K562 (cell line): ENCODE results near the gene C1orf74. TPM values are rescaled to one million over a fixed set of nuclear protein-coding genes. Genes with fewer than 3 reads are reported as not detected.

Experiments
- AFF4 ChIP-seq: sonication (generic); formaldehyde crosslinking; IDR thresholded peaks from 2 replicates; pipeline ENCODE4 v1.8.0; 2023; ENCODE audit warnings: mild to moderate bottlenecking, missing genetic modification reagents
- E2F3 ChIP-seq: fragments of 250-450 bp; sonication (Bioruptor Pico); IDR thresholded peaks from 2 replicates; pipeline ENCODE4 v1.4.0; 2020; ENCODE audit warnings: mild to moderate bottlenecking
- ETS2 ChIP-seq: IDR thresholded peaks from 2 replicates; pipeline ENCODE4 v1.6.1; 2016; ENCODE audit warnings: borderline replicate concordance, missing genetic modification characterization, mild to moderate bottlenecking, moderate library complexity, missing compliant biosample characterization; ENCODE audit not compliant: poor library complexity, severe bottlenecking
- GMEB1 ChIP-seq: fragments of 250-450 bp; sonication (Bioruptor Pico); IDR thresholded peaks from 2 replicates; pipeline ENCODE4 v1.4.0; 2020; ENCODE audit warnings: mild to moderate bottlenecking
- JUND ChIP-seq, 2 experiments: IDR thresholded peaks; 2 replicates in 1 of 2; 3 replicates in 1 of 2; pipeline ENCODE4 v1.6.1; 2011; ENCODE audit warnings: borderline replicate concordance in 2 of 2, low read depth in 2 of 2, low read length in 2 of 2, improper control_type of control experiment in 1 of 2, missing biosample characterization in 1 of 2, missing genetic modification characterization in 1 of 2, missing genetic modification reagents in 1 of 2
- MAZ ChIP-seq, 2 experiments: fragments of 450-650 bp in 1 of 2; sonication (generic) in 1 of 2; formaldehyde crosslinking; IDR thresholded peaks in 1 of 2; conservative IDR thresholded peaks in 1 of 2; 2 replicates each; pipeline versions ENCODE4 v1.4.0 to v1.5.0; 2020; ENCODE audit warnings: mild to moderate bottlenecking in 1 of 2, missing genetic modification reagents in 1 of 2
- NR4A1 ChIP-seq, 2 experiments: fragments of 250-450 bp in 1 of 2; fragments of 450-650 bp in 1 of 2; sonication (Bioruptor Pico) in 1 of 2; IDR thresholded peaks; 2 replicates each; pipeline versions ENCODE4 v1.4.0 to v1.6.1; 2016 to 2020; ENCODE audit warnings: mild to moderate bottlenecking in 2 of 2, missing compliant biosample characterization in 1 of 2, missing genetic modification characterization in 1 of 2, moderate library complexity in 1 of 2
- OTX1 ChIP-seq: fragments of 450-650 bp; formaldehyde crosslinking; IDR thresholded peaks from 2 replicates; pipeline ENCODE4 v1.4.0; 2022; ENCODE audit warnings: mild to moderate bottlenecking
- PURB ChIP-seq: sonication (generic); formaldehyde crosslinking; IDR thresholded peaks from 2 replicates; pipeline ENCODE4 v1.9.0; 2021; ENCODE audit warnings: low read depth, mild to moderate bottlenecking, missing genetic modification reagents
- RFX1 ChIP-seq: fragments of 450-650 bp; IDR thresholded peaks from 2 replicates; pipeline ENCODE4 v1.6.1; 2016; ENCODE audit warnings: mild to moderate bottlenecking, moderate library complexity
- RFX5 ChIP-seq: IDR thresholded peaks from 2 replicates; pipeline ENCODE4 v1.6.1; 2011; ENCODE audit warnings: low read depth, mild to moderate bottlenecking, improper control_type of control experiment, low read length
- SMAD4 ChIP-seq: fragments of 250-450 bp; sonication (Bioruptor Pico); conservative IDR thresholded peaks from 2 replicates; pipeline ENCODE4 v1.8.0; 2021; ENCODE audit warnings: inconsistent platforms, mild to moderate bottlenecking, moderate library complexity
- SMARCA4 ChIP-seq: fragments of 450-650 bp; IDR thresholded peaks from 2 replicates; pipeline ENCODE4 v1.6.1; 2016
- ZFX ChIP-seq: sonication (generic); formaldehyde crosslinking; IDR thresholded peaks from 2 replicates; pipeline ENCODE4 v1.8.0; 2022; ENCODE audit warnings: mild to moderate bottlenecking, missing genetic modification reagents, moderate library complexity
- ZNF282 ChIP-seq: sonication (generic); formaldehyde crosslinking; IDR thresholded peaks from 2 replicates; pipeline ENCODE4 v1.8.1; 2023; ENCODE audit warnings: missing genetic modification reagents
- polyA plus RNA-seq, 8 experiments: library from polyadenylated mRNA; depleted of rRNA in 4 of 8; stranded (reverse) in 5 of 8; unstranded in 3 of 8; fragments of >200 nt; fragmentation: Nextera tagmentation in 2 of 8; fragmentation: Illumina TruSeq in 1 of 8; extraction: Ambion mirVana in 2 of 8; extraction: Trizol in 1 of 8; gene quantifications; 2 replicates each; pipeline versions ENCODE4 v1.2.1 to v1.2.3, GENCODE V29; 2011 to 2014; ENCODE audit warnings: inconsistent platforms in 1 of 8, missing spikeins in 1 of 8
- total RNA-seq, 7 experiments: library from RNA; depleted of rRNA in 6 of 7; stranded (reverse); fragments of >200 nt in 6 of 7; fragmentation: Illumina TruSeq in 2 of 7; extraction: Trizol in 2 of 7; gene quantifications; 2 replicates each; pipeline versions ENCODE4 v1.2.1 to v1.2.3, GENCODE V29; 2011 to 2021; ENCODE audit warnings: low replicate concordance in 1 of 7
- TF ChIP-seq, protein P1 (sequence below): sonication (generic); formaldehyde crosslinking; IDR thresholded peaks from 2 replicates; pipeline ENCODE4 v1.8.1; 2022; ENCODE audit warnings: missing genetic modification reagents
- TF ChIP-seq, protein P2 (sequence below): sonication (generic); IDR thresholded peaks from 2 replicates; pipeline ENCODE4 v1.6.1; 2016

Gene C1orf74
- total and polyA plus RNA-seq, 9 of the 15 experiments (the other 6 are each of a cell fraction or from before 2014, with no cell fraction given), result 4.0 to 7.6 (median 5.7) TPM

DNA sequence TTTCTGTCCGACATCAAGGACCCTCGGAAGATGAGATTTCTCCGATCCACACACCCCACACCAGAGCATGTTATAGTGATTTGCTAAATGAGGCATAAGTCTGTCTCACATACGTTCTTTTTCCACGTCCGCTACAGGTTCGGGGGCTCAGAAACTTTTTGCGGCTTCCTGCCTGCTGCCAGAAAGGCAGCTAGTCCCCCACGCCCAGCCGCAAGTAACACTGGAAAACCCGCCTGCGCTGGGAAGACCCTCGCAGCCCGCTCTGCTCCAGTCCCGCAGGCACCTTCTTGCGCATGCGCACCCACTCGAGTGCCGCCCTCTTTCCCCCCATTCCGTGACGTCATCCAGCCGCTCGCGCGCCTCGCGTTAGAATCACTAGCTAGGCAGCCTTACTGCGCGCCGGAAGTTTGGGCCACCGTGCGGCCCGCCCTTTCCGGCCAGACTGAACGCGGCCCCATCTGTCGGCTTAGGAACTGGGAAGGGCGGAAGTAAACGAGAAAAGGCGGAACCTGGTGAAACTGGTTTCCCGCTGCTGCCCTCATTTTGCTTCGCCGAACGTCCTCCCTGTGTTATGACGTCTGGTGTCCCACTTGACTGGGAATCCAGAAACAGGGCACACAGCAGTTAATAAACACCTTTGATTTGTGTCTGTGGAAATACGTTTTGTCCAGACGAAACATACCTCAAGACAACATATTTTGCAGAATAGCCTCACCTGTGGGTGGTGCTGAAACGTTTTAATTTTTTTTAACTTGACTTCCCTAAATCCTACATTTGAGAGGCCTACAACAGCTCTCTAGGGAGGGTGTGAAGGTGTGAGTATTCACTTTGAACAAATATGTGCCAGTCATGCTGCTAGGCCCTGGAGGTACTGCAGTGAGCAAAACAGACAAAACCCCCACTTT is at the start of gene C1orf74 (continued):
- TF ChIP-seq, protein P1, sequence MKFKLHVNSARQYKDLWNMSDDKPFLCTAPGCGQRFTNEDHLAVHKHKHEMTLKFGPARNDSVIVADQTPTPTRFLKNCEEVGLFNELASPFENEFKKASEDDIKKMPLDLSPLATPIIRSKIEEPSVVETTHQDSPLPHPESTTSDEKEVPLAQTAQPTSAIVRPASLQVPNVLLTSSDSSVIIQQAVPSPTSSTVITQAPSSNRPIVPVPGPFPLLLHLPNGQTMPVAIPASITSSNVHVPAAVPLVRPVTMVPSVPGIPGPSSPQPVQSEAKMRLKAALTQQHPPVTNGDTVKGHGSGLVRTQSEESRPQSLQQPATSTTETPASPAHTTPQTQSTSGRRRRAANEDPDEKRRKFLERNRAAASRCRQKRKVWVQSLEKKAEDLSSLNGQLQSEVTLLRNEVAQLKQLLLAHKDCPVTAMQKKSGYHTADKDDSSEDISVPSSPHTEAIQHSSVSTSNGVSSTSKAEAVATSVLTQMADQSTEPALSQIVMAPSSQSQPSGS, result peak; percentile 92
- peak; percentile 37; the same call in 1 of the 2 replicates for TF ChIP-seq E2F3 (CRISPR knock-in tag)
- peak; percentile 80 to 84 for TF ChIP-seq MAZ (CRISPR knock-in tag; conservative IDR thresholded peaks at IDR 0.05 in 1 of 2, IDR thresholded peaks at IDR 0.05 in 1 of 2)
- peak; percentile 71 for TF ChIP-seq AFF4
- TF ChIP-seq PURB (CRISPR knock-in tag), result no peak
- peak; percentile 28; the same call in 1 of the 2 replicates for TF ChIP-seq SMARCA4
- TF ChIP-seq ZFX (CRISPR knock-in tag), result peak; percentile 68
- TF ChIP-seq RFX1, result peak; percentile 56; the same call in 1 of the 2 replicates
- no peak; the same call in 1 of the 2 replicates for TF ChIP-seq NR4A1 (CRISPR knock-in tag; IDR thresholded peaks at IDR 0.05)
- peak; percentile 86 for TF ChIP-seq NR4A1 (tag; IDR thresholded peaks at IDR 0.05)
- peak; percentile 29; the same call in 1 of the 2 replicates for TF ChIP-seq OTX1 (CRISPR knock-in tag)
- TF ChIP-seq JUND (IDR thresholded peaks at IDR 0.05; ENCODE audit: borderline replicate concordance, low read depth, low read length), result peak; percentile 97
- peak; percentile 93 for TF ChIP-seq JUND (tag; IDR thresholded peaks at IDR 0.05; ENCODE audit: borderline replicate concordance, low read depth, low read length)
- TF ChIP-seq RFX5, result 0 out of 2 replicates have a peak, but pooled peaks have one; percentile 59
- peak; percentile 58; the same call in 1 of the 2 replicates for TF ChIP-seq GMEB1 (CRISPR knock-in tag)
- TF ChIP-seq, protein P2, sequence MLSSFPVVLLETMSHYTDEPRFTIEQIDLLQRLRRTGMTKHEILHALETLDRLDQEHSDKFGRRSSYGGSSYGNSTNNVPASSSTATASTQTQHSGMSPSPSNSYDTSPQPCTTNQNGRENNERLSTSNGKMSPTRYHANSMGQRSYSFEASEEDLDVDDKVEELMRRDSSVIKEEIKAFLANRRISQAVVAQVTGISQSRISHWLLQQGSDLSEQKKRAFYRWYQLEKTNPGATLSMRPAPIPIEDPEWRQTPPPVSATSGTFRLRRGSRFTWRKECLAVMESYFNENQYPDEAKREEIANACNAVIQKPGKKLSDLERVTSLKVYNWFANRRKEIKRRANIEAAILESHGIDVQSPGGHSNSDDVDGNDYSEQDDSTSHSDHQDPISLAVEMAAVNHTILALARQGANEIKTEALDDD, result 0 out of 2 replicates have a peak, but pooled peaks have one; percentile 38
- peak; percentile 76 for TF ChIP-seq SMAD4 (CRISPR knock-in tag)
- TF ChIP-seq ETS2, result no peak
- TF ChIP-seq ZNF282 (CRISPR knock-in tag), result no peak
